Stimulated activated CD8-positive, alpha-beta memory T cell treated with anti-CD3 and anti-CD28 coated beads, Interleukin-7, amount 100 ng/mL, for 4 hours (primary cell): ENCODE results near the gene BMI1.

ENCODE experiments used
- DNase-seq, 2 donors: peaks; one replicate each; pipeline ENCODE4 v3.0.0-alpha.2; 2020; ENCODE audit warnings: low read depth in 2 of 2

Gene BMI1

DNA sequence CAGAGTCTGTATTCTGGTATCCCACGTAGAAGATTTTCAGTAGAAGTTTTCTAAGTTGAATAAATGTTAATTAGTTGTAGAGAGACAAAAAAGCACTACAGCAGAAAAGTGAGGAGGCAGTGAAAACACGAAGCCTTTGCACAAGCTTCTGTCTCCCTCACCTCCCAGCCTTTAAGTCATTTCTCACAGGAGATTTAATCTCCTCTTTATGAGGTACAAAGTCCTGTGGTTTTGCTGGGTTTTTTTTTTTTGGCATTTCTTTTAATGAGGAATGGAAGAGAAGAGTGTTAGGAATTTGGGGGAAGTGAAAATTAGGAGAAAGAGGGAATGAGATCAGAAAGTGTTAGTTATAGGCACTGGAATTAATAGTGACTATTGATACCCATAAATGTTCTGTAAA, 45.9 kb downstream of the BMI1 start:
- DNase-seq = no peak

DNA sequence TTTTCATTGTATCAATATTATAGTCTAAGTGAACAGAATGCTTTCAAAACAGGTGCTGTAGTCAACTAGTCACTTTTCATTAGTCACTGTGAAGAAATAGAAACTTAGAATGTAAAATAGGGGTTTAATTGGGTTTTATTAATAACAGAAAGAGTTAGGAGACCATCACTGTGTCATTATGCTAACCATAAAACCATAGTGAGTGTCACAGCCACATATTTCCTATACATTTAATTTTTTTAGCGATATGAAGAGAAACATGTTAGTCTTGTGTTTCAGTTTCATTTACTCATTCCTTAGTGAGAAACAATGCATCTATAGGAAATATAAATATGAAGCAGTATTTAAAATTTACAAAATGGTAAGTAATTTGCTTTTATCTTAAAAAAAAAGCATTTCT, 46.6 kb downstream of the BMI1 start:
- no peak for DNase-seq

DNA sequence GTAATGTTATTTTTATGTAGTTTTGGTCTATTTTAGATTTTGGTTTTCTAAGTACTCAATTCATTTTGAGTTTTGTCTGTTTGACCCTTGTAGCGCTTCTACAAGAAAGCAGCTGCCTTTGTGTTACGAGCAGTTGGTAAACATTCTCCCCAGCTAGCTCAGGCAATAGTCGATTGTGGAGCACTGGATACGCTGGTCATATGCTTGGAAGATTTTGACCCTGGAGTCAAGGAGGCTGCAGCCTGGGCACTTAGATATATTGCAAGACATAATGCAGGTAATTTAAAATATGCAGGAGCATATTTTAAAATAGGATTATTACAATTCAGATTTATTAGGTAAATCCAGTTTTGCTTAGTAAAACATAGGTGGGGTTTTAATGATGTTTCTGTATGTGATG, 47.5 kb downstream of the BMI1 start:
- DNase-seq = no peak

DNA sequence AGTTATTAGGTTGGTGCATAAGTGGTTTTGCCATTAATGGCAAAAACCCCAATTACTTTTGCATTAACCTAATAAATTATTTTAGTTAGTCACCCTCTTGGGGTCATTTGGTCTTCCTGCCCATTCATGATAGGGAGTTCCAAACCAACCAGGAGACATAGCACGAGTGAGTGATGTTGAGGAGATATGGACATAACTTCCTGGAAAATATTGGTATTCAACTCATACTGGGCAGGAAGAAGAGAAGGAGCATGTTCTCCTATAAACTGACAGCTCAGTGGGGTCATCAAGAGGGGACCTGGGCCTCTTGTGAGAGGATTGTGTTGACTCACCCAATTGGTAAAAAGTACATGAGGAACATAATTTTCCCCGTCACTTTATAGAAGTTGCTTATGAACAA, 48.1 kb downstream of the BMI1 start:
- DNase-seq = no peak

DNA sequence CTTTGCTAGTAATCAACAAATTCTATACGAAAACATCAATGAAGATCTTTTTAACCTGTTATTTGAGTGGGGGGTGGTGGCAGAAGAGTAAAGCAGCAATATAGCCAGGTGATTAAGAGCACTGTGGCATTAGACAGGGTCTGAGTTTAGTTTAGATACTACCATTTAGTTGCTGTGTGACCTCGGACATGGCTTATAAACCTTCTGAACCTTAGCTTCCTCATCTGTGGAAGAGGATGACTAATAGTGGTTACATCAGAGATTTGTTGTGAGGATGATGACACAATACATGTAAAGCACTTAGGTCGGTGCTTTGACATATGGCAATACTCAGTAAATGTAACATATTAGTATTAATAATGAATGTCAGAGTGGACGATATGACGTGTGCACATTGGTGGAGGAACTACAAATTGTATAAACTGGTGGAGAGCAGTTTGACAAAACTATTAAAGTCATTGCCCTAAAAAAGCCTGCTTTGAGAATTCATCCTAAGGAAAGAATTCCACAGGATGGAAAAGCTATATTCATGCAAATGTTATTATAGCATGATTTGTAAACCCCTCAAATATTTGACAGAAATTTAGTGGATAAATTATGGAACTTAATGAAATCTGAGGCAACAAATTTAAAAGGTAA, 48.7 kb downstream of the BMI1 start:
- DNase-seq = no peak

DNA sequence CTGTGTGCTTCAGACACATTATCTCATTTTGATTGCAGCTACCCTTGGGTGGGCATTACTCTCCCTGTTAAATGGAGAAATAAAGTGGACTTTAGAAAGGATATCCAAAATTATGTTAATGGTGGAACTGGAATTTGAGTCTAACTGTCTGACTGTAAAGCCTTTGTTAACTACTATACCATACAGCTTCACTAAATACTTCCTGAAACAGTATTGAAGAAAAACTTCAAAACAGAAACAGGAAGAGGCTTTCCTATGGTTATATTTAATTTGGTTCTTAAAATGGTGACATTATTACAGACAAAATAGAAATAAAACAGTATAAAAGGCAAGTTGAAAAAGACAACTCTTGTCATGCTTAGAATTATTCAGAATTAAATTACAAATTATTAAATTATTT, 49.4 kb downstream of the BMI1 start:
- DNase-seq = no peak

DNA sequence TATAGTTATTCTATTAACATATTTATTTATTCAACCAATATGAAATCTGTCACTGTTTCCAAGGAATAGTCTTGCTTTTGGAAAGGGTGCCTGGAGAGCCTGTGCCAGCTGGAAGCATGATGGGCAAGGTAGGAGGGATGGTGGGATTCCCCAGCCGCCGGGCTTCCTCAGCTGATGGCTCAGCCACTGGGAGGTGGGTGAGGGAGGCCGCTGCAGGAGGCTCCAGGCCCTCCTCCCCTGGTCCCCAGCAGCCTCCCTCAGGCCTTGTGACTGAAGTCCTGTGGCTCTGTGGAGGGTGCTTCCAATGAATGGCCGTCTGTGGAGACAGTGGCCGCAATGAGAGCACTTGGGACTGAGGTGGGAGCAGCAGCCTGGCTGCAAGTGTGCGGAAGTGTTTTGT, 51.4 kb downstream of the BMI1 start:
- DNase-seq = no peak

DNA sequence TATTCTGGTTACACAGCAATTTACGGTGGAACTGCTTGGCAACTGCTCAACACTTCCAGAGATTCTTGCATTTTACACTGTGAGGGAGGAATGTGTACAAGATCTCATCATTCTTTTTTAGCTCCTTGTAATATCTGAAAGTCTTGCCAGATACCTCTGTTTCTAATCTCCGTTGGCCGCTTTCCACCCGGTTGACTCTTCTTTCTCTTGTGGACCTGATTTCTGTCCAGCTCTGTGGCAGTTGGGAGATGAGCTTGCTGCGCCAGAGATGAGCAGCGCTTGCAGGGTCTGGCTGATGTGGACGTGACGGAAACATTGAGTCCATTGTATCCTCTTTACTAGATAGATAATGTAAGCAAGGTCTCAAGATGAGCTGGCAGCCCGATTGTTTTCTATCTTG, 52.0 kb downstream of the BMI1 start:
- DNase-seq = no peak

DNA sequence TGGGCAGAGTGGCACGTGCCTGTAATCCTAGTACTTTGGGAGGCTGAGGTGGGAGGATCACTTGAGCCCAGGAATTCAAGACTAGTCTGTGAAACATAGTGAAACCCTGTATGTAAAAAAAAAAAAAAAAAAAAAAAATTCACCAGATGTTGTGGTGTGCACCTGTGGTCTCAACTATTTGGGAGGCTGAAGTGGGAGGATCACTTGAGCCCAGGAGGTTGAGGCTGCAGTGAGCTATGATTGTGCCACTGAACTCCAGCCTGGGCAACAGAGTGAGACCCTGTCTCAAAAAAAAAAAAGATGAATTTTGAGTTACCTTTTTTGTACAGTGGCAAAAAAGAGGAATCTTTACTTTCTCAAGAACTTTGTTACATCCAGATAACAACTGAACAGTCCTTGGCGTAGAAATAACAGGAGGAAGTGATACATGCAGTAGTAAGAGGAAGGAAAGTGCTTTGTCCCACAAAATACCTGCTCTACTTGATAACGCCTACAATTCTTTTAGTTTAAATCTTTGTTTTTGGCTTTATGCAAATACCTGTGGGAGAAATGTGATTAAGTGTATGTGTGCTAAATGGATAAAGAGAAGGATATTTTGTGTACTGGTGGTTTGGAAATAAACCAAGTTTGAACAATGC, 53.7 kb downstream of the BMI1 start:
- DNase-seq = no peak

DNA sequence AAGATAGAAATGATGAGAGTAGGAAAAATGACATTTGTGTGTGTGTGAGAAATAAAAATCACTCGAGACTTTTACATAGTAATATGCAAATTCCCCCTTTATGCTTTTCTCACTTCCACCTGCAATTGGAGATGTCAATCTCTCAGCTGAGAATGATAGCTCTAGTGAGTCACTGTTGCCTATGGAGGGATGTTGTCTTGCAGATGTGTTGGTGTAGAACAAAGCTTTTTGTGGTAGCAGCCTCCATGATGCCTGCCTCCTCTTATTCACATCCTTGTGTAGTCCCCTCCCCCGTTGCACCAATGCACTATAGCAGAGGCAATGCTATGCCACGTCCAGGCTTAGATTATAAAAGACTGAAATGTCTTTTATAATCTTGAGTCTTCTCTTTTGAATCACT, 58.2 kb downstream of the BMI1 start:
- DNase-seq = peak; percentile 20 to 34
